Measurements from ENCODE around the gene HPCAL4.

The HPCAL4 gene

DNA sequence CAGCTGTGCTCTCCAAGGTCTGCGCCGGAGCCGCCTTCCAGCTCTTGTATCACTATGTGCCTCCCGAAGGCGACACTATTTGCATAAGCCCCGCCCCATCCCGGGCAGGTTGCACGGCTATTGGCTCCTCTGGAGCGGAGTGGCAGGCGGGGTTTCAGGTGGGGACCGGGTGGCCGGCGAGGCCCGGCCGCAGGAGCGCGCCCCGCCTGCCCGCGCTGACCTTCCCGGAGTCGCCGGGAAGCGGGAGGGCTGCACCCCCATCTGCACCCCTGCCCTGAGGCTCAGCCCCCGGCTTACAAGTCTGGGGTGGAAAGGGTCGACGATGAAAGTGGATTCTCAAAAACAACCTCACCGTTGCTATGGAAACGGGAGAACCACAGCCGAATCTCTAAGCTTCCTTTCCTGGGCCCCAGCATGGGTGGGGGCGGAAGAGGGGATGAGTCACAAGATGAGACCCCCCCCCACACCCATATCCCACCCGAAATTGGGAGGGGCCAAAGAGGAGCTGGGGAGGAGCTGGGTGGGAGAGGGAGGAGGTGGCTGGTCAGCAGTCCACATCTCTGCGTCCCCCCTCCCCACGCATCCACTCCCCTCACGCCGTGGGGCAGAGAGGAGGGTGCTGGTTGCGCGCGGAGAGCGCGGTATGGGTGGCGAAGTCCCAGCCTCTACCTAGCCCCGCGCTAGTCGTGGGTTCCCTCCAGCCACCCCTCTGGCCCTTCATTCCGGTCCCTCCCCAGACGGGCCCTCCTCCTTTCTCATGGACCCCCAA is at the start of gene HPCAL4:
TSS of gene HPCAL4 (minus strand) at position 51 of the 769 bp plus-strand sequence. CDS start 6,830 bp downstream, outside the sequence.
- in situ Hi-C loops (cut with MboI; ENCODE audit: low sequenced_read_pairs) = no loop called here

DNA sequence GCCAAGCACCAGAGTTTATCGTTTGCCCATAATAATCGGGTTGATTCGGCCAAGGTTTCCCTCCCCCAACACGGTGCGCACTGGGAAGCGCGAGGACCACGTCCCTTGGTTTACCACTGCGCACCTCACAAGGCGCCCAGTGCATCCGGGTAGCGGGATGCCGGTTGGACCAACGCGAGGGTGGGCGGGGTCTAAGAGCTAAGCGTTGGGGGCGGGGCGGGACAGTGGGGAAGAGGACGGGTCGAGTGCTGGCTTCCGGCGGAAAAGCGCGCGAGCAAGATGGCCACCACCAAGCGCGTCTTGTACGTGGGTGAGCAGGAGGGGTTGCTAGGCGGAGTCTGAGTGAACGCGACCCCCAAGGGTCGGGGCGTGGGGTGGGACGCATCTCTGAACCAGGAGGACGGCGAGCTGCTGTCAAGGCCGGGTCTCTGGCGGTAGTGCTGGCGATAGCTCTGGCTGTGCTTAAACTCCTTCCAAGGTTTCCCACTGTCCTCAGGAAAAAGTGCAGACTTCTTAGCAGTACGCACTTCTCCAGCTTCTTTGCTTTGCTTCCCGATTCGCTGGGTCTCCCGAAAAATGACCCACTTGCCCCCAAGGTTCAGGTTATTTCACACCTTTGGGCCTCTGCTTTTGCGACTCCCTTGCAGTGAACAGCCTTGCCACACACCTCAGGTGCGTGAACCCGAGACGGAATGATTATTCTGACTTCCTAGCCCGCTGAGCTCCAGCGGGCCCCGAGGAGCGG is 47.6 kb upstream of the HPCAL4 start, which contains the start of gene PPIE:
TSS of gene PPIE (plus strand) at position 261 of the 745 bp plus-strand sequence. CDS start at position 280, 19 bp downstream.
- in situ Hi-C loops (cut with MboI; ENCODE audit: low sequenced_read_pairs) = no loop called here

DNA sequence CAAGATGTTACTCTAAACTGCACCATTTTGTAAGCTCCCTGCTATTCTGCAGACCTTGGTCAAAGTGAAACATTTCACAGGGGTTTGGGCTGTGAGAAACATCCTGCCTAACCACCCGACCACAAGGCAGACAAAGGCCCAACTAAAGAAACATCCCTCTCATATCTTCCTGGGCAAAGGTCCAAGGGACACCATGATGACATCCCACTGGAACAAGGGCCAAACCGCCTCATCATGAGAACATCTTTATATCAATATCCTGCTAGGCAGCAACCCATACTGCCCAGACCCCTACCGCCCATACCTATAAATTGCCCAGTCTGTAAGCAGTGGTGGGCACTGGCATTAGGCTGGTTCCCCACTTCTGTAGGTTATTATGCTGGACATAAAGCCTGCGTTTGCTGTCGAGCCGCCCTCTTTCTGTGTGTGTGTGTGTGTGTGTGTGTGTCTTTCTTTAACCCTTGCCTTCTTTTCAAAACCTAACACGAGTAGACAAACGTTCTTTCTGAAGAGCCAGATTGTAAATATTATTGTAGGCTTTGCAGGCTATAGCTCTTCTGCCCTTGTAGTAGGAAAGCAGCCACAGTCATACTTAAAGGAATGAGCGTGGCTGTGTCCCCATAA is 46.4 kb upstream of the HPCAL4 start:
- in situ Hi-C loops (cut with MboI; ENCODE audit: low sequenced_read_pairs) = no loop called here

DNA sequence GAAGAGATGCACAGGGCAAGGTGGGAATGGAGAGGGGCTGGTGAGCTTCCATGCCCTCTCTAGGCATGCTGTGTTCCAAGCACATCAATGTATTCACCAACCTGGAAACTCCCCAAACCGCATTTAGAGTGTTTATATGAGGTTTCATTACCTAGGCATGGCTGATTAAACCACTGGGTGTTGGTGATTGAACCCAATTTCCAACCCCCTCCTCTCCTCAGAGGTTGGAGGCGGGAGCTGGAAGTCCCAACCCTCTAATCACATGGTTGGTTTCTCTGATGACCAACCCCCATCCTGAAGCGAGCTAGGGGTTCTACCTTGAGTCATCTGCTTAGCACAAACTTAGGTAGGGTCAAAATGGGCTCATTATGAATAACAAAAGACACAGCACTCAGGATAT is 44.5 kb upstream of the HPCAL4 start:
- in situ Hi-C loops (cut with MboI; ENCODE audit: low sequenced_read_pairs) = no loop called here

DNA sequence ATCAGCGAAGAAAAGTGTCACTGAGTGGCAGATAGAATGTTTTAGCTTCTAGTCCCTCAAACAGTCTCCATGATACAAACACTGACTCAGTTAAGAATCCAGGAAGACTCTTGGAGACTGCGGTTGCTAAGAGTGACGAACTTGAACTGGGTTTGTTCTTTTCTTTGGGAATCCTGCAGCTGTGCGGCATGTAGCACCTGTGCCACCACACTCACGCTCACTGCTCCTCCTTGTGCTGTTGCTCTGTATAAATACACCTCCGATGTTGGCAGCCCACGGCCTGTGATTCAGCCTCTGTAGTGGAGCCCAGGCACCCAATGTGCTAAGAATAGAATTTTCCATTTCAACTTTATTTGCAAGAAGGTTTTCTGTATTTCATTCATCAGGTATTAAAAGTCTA is 41.9 kb upstream of the HPCAL4 start:
- in situ Hi-C loops (cut with MboI; ENCODE audit: low sequenced_read_pairs) = no loop called here

DNA sequence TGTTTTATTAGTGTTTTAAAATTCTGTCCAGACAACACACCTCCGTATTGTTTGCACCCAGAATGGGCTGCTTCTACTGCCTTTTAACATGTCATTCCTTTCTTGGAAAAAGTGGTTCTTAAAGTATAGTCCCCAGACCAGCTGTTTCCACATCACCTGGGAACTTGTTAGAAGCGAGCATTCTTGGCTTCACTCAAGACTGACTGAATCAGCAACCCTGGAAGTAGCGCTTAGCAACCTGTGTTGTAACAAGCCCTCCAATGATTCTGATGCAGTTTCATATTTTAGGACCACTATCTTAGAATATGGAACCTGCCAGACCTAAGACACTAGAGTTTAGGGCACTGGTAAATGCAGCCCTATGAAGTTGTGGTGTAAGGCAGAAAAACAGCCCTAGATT is 41.5 kb upstream of the HPCAL4 start:
- in situ Hi-C loops (cut with MboI; ENCODE audit: low sequenced_read_pairs) = no loop called here

DNA sequence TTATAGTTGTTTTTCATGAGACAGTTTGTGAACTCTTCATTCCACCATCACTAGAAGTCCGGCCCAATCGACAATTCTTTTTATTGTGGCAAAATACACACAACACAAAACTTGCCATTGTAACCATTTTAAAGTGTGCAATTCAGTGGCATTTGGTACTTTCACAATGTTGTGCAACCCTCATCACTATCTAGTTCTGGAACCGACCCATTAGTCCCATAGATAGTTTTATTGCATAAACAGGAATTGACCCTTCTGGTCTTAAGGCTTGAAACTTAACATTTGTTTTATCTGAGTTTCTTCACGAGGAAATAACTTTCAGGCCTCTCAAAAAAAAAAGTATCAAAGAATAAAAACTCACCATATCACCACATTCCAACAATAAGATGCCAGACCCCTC is 38.6 kb upstream of the HPCAL4 start:
- in situ Hi-C loops (cut with MboI; ENCODE audit: low sequenced_read_pairs) = no loop called here

DNA sequence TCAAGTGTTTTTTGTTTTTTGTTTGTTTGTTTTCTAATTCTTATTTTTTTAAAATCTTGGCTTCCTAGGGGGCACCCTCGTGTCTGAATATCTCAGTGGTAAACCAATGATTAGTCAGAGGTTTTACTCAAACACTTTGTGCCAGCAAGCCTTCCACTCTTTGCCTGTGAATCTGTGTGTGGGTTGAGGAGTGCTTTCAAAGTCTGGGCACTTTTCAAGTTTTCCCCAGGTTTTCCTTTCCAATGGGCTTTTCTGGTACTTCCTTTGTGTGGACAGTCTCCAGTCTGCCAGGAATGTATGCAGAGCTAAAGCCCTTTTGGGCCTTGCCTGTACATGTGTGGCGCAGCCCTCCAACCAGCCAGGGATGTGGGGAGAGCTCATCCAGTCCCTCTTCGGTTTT is 37.8 kb upstream of the HPCAL4 start:
- in situ Hi-C loops (cut with MboI; ENCODE audit: low sequenced_read_pairs) = no loop called here

DNA sequence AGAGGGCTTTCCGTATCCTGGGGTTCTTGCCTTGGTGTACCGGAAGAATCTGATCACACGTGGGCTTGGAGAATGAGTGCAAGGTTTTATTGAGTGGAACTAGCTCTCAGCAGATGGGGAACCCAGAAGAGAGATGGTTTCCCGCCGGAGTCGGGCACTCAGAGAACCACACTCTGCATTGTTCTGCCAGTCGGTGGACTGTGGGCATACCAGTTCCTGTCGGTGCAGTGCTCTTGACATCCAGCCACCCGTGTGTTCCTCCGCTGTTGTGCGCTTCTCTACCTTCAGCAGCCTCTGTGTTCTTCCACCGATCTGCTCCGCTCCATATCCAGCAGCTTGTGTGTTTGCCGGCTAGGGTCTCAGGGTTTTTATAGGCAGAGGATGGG is 36.7 kb upstream of the HPCAL4 start:
- in situ Hi-C loops (cut with MboI; ENCODE audit: low sequenced_read_pairs) = no loop called here

DNA sequence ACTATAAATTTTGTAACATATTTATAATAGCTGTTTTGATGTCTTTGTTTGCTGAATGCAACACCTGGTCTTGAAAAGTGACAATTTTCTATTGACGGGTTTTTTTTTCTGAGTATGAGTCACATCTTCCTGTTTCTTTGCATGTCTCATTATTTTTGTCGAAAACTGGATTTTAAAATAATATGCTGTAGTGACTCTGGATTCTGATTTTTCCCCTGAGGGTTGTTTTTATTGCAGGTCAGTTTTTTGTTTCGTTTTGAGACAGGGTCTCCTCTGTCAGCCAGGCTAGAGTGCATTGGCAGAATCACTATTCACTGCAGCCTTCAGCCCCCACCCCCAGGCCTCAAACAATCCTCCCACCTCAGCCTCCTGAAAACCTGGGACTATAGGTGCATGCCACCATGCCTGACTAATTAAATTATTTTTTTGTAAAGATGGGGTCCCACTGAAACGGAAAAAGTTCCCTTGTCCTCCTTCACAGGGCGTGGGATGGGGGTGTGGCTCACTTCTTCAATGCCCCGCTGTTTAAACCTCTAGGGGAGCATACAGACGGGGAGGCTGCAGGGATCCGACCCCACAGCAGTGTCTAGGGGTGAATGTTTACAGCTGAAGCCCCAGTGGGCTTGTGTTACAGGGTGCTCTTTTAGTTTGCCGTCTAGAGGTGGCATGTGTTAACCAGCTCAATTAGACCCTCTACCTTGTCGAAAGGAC is 36.1 kb upstream of the HPCAL4 start:
- in situ Hi-C loops (cut with MboI; ENCODE audit: low sequenced_read_pairs) = no loop called here

DNA sequence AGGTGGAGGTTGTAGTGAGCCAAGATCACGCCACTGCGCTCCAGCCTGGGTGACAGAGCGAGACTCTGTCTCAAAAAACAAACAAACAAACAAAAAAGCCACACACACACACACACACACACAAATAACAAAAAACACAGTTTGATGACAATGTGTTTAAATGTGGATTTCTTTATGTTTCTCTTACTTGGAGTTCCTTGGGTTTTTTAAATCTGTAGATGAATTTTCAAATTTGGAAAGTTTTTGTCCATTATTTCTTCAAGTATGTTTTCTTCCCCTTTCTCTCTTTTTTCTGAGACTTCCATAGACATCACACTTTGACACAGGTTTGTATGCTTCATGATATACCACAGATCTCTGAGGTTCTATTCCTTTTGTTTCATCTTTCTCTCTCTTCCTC is 35.4 kb upstream of the HPCAL4 start:
- in situ Hi-C loops (cut with MboI; ENCODE audit: low sequenced_read_pairs) = no loop called here

DNA sequence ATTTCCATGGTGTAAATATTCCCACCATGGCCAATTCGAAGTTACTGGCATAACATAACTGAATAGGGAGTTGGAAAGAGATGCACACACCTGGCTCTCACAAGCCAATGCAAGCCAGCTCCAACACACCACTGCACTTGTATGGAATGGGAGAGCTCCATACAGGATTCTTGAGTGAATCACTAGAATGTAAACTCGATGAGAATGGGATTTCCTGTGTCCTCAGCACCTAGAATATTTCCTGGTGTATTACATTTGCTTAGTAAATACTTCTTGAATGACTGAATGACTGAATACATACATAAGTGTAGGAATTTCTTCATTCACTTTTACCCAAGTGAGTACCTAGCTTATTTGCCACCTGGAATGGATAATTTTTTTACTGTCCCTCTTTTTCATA is 31.3 kb upstream of the HPCAL4 start:
- in situ Hi-C loops (cut with MboI; ENCODE audit: low sequenced_read_pairs) = no loop called here

DNA sequence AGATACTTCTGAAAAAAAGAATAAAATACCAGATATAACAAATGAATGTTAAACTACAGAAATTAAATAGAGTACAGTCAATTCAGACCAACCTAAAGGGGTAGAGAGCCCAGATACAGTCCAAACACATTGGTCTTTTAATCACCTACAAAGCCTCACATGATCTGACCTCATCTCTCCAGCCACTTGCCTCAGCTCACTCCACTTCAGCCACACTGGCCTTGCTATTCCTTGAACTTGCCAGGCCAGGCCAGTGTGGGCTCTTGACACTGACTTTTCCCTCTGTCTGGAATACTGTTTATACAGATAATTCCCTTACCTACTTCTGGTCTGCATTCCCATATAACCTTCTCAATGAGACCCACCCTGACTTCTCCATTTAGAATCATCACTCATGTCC is 30.4 kb upstream of the HPCAL4 start:
- in situ Hi-C loops (cut with MboI; ENCODE audit: low sequenced_read_pairs) = no loop called here

DNA sequence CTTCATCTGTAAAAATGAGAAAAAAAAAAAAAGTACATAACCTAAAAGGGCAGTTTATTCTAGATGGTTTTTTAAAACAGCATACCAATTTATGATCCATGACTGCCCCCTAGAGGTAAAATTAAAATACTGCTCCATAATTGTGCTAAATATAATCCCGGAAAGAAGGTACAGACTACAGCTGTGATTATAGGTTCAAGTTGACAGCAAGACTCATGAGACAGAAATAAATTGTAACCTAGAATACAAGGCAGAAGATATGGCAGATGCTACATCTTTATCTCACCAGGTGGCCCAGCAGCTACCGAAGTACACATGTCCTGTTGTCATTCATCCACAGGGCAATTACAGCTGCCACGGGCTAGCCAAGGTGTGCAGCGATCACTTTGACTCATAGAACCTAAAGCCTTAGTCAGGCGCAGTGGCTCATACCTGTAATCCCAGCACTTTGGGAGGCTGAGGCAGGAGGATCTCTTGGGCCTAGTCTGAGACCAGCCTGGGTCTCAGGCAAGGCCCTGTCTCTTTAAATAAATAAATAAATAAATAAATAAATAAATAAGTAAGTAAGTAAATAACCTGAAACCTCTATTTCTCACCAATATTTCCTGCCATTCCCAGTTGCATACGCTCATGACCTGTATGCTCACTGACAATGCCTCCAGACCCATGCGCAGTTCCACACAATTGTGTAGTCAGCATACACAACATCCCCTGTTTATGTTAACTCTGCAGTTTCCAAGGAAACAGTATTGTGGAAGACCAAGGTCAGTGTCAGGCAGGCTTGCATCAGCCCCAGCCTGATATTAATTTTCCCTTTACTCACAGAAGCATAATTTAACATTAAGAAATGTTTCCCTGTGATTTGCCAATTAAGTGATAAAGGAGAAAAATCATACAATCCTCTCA is 29.1 kb upstream of the HPCAL4 start:
- in situ Hi-C loops (cut with MboI; ENCODE audit: low sequenced_read_pairs) = no loop called here

DNA sequence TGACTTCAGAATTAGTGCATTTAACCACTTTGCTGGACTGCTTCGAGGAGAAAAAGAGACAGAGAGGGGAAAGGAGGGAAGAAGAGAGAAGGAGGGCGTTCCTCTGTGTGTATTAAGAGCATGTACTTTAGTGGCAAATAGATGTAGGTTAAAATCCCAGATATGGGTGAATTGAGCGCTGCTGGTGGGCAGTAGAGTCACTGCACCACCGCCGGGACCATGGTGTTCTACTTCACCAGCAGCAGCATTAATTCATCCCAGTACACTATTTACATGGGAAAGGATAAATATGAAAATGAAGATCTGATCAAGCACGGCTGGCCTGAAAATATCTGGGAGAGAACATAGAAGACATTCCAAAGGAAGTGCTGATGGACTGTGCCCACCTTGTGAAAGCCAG is 26.6 kb upstream of the HPCAL4 start:
- in situ Hi-C loops (cut with MboI; ENCODE audit: low sequenced_read_pairs) = loop anchor here (10.0 kb wide), 1 partner anchor 113 kb away; no protein-coding TSS in a partner anchor

DNA sequence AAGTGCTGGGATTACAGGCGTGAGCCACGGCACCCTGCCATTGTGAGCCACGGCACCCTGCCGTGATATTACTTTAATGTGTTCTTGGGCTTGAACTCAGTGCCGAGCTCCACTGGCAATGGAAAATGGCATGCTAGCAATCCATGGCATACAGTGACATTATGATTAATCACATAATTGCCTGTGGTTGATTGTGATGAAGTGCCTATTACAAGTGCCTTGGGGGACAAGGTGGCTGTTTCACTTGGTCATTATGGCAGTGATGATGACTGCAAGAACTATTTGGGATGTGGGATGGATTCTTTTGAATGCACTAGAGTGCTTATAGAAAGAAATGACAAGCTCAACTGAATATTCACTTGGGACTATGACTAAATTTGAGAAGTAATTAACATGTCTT is 22.3 kb upstream of the HPCAL4 start:
- in situ Hi-C loops (cut with MboI; ENCODE audit: low sequenced_read_pairs) = loop anchor here (10.0 kb wide), 1 partner anchor 109 kb away; no protein-coding TSS in a partner anchor

DNA sequence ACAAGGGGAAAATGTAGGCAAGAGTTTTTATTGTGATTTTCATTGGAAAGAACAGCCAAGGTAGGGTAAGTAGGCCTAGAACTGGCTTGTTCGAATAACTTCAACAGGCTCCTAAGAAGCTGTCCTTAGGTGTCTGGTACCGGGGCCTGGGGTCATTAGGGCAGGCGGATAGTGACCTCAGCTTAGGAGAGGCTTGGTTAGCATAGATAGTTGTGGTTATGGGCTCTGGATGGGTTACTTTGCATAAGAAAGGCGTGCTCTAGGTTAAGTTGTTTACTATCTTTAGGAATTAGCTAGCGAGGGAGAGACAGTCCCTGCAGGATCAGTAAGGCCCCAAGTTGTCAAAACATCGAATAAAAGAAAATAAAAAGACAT is 20.7 kb upstream of the HPCAL4 start:
- in situ Hi-C loops (cut with MboI; ENCODE audit: low sequenced_read_pairs) = loop anchor here (10.0 kb wide), 1 partner anchor 107 kb away; no protein-coding TSS in a partner anchor

DNA sequence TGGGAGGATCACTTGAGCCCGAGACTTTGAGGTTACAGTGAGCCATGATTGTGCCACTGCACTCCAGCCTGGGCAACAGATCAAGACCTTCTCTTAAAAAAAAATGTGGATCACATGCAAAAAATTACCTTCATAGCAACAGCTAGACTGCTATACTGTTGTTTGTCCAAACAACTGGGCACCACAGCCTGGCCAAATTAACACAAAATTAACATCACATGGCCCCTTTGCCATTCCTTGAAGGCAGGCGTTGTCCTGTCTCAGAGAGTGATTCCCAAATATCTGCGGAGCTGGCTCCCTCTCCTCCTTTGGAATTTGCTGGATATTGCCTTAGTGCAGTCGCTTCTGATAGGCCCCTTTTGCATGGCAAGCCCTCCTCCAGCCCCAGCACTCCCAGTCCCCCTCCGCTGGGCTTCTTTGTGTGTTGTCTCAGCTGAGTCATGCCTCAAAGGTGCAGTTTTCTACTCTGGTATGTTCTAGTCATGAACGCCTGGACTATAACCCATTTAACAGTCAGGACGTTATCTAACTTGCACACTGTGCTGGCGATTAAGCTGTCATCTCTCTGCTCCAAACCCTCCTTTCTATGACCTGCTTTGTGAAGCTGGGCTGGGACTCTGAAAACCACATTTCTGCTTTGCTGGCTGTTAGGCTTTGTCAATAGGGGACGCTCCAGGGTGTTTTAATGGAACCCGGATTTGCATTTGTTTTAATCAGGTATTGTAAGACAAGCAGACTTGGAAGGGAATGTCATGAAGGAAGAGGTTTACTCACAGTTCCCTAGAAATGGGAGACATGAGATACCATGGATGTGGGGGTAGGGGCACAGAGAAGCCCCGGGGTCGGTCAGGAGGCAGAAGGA is 20.1 kb upstream of the HPCAL4 start:
- in situ Hi-C loops (cut with MboI; ENCODE audit: low sequenced_read_pairs) = loop anchor here (10.0 kb wide), 1 partner anchor 107 kb away; no protein-coding TSS in a partner anchor

DNA sequence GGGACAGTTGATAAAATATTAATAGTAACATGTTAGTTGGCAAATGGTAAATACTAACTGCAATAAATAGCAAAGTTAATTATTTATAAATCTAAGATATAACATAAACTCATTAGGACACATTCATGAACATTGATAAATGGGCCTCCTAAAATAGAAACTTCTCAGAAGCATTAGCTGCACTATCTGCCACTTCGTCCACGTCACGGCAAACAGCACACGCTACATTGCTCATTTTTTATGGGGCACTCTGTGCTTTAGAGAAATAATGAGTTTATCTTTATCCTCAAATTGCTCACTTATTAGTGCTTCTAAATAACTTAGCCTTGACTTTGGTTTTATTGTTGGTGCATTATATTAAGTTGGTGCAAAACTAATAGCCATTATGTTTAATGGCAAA is 16.3 kb upstream of the HPCAL4 start:
- in situ Hi-C loops (cut with MboI; ENCODE audit: low sequenced_read_pairs) = no loop called here

Measured in HL-60/S4 treated with phorbol 12-myristate 13-acetate at 8.2 ng/mL for 4 days and 3 days (cell line).